Measurements from ENCODE around the gene NHLH2.

The NHLH2 gene

DNA sequence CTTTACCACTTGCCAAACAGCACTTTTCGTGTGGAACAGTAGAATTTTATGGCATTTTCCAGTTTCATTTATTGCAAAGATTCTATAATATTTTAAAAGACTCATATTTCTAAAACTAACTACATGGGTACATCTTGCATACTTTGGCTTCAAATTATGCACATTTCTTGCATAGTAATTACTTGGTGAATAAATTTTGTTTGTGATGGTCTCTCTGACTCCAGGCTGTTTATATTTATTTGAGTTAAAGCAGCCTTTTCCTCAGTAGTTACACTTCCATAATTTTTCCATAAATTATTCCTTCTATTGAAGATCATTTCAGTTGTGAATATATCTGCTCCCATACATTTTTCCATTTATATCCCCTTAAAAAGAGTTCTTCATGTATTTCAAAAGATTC is 6.9 kb upstream of the NHLH2 start:
- no peaks in the 10 kb centered on the region for H3K79me2 ChIP-seq (ENCODE audit: insufficient read depth, low read depth)
- no peaks in the 10 kb centered on the region for H3K4me1 ChIP-seq (ENCODE audit: low read depth, poor library complexity, severe bottlenecking)
- no peaks in the 10 kb centered on the region for H3K27me3 ChIP-seq (ENCODE audit: insufficient read depth, low read depth)
- H3K4me3 ChIP-seq (IDR thresholded peaks at IDR 0.05; ENCODE audit: insufficient read depth, low read depth, low read length) = no peak overlapping the region
- TF ChIP-seq, protein P1, sequence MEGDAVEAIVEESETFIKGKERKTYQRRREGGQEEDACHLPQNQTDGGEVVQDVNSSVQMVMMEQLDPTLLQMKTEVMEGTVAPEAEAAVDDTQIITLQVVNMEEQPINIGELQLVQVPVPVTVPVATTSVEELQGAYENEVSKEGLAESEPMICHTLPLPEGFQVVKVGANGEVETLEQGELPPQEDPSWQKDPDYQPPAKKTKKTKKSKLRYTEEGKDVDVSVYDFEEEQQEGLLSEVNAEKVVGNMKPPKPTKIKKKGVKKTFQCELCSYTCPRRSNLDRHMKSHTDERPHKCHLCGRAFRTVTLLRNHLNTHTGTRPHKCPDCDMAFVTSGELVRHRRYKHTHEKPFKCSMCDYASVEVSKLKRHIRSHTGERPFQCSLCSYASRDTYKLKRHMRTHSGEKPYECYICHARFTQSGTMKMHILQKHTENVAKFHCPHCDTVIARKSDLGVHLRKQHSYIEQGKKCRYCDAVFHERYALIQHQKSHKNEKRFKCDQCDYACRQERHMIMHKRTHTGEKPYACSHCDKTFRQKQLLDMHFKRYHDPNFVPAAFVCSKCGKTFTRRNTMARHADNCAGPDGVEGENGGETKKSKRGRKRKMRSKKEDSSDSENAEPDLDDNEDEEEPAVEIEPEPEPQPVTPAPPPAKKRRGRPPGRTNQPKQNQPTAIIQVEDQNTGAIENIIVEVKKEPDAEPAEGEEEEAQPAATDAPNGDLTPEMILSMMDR (conservative IDR thresholded peaks at IDR 0.05; ENCODE audit: low read depth, low read length) = no peak
- no peaks in the 10 kb centered on the region for H4K20me1 ChIP-seq (ENCODE audit: insufficient read depth)
- H3K36me3 ChIP-seq (ENCODE audit: insufficient read depth) = no peaks in the 10 kb centered on the region
- no peak overlapping the region for H2AFZ ChIP-seq (ENCODE audit: low read depth)
- H3K27ac ChIP-seq = no peak overlapping the region
- H3K4me2 ChIP-seq = no peak overlapping the region
- no peak overlapping the region for H3K9ac ChIP-seq

DNA sequence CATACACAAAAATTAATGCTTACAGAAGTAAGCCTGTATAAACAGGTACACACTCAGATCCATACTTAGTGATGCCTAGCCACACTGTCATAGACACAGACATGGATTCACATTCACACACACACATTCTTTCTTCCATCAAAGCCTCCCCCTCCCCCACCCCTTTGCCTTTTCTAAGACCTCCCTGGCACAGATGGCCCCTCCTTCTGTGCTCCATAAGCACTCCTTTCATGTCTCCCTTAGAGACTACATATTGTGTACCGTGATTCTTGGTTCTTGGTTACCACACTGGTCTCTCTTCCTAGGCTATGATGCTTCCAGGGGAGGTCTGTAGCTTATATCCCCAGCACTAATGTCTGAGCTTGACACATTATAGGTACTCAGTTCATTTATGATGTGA is 2.0 kb upstream of the NHLH2 start:
- H3K4me2 ChIP-seq = no peak overlapping the region
- no peaks in the 10 kb centered on the region for H3K36me3 ChIP-seq (ENCODE audit: insufficient read depth)
- H3K27ac ChIP-seq = no peak overlapping the region
- H3K4me3 ChIP-seq (IDR thresholded peaks at IDR 0.05; ENCODE audit: insufficient read depth, low read depth, low read length) = no peak overlapping the region
- no peak overlapping the region for H3K9ac ChIP-seq
- no peaks in the 10 kb centered on the region for H3K27me3 ChIP-seq (ENCODE audit: insufficient read depth, low read depth)
- TF ChIP-seq, protein P1 (conservative IDR thresholded peaks at IDR 0.05; ENCODE audit: low read depth, low read length) = no peak
- no peaks in the 10 kb centered on the region for H4K20me1 ChIP-seq (ENCODE audit: insufficient read depth)
- H2AFZ ChIP-seq (ENCODE audit: low read depth) = no peak overlapping the region
- no peaks in the 10 kb centered on the region for H3K79me2 ChIP-seq (ENCODE audit: insufficient read depth, low read depth)
- H3K4me1 ChIP-seq (ENCODE audit: low read depth, poor library complexity, severe bottlenecking) = no peaks in the 10 kb centered on the region

DNA sequence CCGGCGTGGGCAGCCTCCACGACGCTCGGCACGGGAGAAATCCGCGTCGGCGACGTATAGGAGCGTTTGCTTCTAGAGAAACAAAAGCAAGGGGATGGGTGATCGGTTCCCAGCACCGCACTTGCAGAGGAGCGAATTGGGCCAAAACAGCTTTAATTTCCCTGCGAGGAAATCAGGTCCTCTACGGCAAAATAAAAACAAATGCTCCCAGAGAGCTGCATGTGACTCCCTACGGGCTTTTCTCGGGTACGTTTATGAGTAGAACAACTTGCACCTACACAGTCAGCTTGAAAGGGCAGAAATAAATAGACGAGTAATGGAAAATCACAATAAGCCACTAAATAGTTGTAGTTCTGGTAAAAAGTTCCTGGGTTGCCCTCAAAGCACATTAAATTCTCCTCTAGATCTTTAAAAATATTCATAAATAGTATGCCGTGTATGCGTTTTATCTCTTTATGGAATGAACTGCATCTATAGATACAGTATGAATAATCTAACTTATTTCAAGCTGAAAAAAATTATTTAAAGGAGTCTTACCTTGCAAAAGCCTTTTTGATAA is 1.2 kb downstream of the NHLH2 start:
- H3K4me1 ChIP-seq (ENCODE audit: low read depth, poor library complexity, severe bottlenecking) = no peaks in the 10 kb centered on the region
- H3K27me3 ChIP-seq (ENCODE audit: insufficient read depth, low read depth) = no peaks in the 10 kb centered on the region
- H3K27ac ChIP-seq = no peak overlapping the region
- TF ChIP-seq, protein P1 (conservative IDR thresholded peaks at IDR 0.05; ENCODE audit: low read depth, low read length) = no peak
- H4K20me1 ChIP-seq (ENCODE audit: insufficient read depth) = no peaks in the 10 kb centered on the region
- no peak overlapping the region for H2AFZ ChIP-seq (ENCODE audit: low read depth)
- H3K9ac ChIP-seq = no peak overlapping the region
- no peak overlapping the region for H3K4me2 ChIP-seq
- no peaks in the 10 kb centered on the region for H3K36me3 ChIP-seq (ENCODE audit: insufficient read depth)
- H3K79me2 ChIP-seq (ENCODE audit: insufficient read depth, low read depth) = no peaks in the 10 kb centered on the region
- H3K4me3 ChIP-seq (IDR thresholded peaks at IDR 0.05; ENCODE audit: insufficient read depth, low read depth, low read length) = no peak overlapping the region

DNA sequence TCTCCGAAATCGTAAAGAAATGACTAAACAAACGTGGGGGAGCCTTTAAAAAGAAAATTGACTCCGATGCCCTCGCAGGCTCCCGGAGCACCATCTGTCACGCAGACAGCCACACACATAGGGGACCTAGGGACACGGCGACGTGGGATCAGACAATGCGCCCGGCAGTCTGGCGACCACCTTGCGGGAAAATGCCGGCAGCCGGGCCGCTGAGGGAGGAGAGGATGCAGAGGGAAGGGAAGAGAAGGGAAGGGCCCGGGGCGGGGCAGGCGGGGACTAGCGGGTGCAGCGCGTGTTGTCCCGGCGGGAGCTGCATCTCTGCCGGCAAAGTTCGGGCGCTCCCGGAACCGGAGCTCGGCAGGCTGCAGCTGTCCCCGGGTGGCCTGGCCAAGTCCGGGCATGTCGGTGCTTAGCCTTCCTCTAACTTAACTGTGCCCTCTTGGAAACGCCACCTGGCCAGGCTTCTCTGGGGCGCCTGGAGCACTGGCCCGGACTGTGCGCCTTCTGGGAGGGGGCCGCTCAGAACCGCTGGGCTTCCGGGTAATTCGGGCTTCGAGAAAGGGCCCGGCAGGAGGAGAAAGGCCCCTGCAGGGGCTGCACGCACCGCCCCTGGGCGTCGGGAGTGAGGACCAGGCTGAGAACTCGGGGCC is 1.8 kb downstream of the NHLH2 start:
- no peak overlapping the region for H3K9ac ChIP-seq
- no peak overlapping the region for H2AFZ ChIP-seq (ENCODE audit: low read depth)
- no peaks in the 10 kb centered on the region for H3K4me1 ChIP-seq (ENCODE audit: low read depth, poor library complexity, severe bottlenecking)
- H3K36me3 ChIP-seq (ENCODE audit: insufficient read depth) = no peaks in the 10 kb centered on the region
- H3K4me2 ChIP-seq = no peak overlapping the region
- no peaks in the 10 kb centered on the region for H3K27me3 ChIP-seq (ENCODE audit: insufficient read depth, low read depth)
- H3K4me3 ChIP-seq (IDR thresholded peaks at IDR 0.05; ENCODE audit: insufficient read depth, low read depth, low read length) = no peak overlapping the region
- H3K79me2 ChIP-seq (ENCODE audit: insufficient read depth, low read depth) = no peaks in the 10 kb centered on the region
- H3K27ac ChIP-seq = no peak overlapping the region
- TF ChIP-seq, protein P1 (conservative IDR thresholded peaks at IDR 0.05; ENCODE audit: low read depth, low read length) = no peak
- H4K20me1 ChIP-seq (ENCODE audit: insufficient read depth) = no peaks in the 10 kb centered on the region

All from KMS-11 (cell line).